ENCODE results near the gene DTHD1. TPM values are rescaled to one million over a fixed set of nuclear protein-coding genes. Genes with fewer than 3 reads are reported as not detected.

The DTHD1 gene
- total RNA-seq, 2 experiments from 2014 or later, result 0.17 to 0.25 TPM

DNA sequence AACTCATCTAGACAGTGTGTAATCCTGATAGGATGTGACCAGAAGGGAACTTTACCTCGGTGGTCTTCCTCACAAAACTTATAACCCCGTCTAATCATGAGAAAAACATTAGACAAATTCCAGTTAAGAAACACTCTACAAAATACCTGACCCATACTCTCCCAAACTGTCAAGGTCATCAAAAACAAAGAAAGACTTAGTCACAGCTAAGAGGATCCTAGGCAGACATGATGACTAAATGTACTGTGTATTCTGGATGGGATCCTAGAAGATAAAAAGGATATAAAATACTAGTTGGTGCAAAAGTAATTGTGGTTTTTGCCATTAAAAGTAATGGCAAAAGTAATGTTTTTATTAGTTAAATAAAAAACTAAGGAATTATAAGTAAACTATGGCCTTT lies 81.6 kb downstream of the DTHD1 start:
- H3K36me3 Mint-ChIP-seq (ENCODE audit: low read depth), result no peaks in the 10 kb centered on the region
- intact Hi-C loops (cut with micrococcal nuclease), result no loop called here

DNA sequence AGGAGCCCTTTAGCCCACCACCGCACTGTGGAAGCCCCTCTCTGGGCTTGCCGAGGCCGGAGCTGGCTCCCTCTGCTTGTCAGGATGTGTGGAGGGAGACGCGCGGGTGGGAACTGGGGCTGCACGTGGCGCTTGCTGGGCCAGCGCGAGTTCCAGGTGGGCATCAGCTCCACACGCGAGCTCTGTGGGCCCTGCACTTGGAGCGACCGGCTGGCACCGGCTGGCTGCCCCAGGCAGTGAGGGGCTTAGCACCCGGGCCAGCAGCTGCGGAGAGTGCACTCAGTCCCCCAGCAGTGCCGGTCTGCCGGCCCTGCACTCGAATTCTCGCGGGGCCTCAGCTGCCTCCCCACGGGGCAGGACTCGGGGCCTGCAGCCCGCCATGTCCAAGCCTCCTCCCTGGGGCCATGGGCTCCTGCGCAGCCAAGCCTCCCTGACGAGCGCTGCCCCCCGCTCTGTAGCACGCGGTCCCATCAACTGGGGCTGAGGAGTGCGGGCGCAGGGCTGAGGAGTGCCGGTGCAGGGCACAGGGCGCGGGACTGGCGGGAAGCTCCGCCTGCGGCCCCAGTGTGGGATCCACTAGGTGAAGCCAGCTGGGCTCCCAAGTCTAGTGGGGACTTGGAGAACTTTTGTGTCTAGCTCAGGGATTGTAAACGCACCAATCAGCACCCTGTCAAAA lies 93.6 kb downstream of the DTHD1 start:
- CTCF ChIA-PET, result interaction anchor here (1.0 kb wide), 1 partner anchor 134 kb away, joined by 3 read pairs; no protein-coding TSS in a partner anchor
- no peaks in the 10 kb centered on the region for H3K36me3 Mint-ChIP-seq (ENCODE audit: low read depth)
- H3K27ac Mint-ChIP-seq, result no peak overlapping the region
- no peak overlapping the region for H3K4me3 Mint-ChIP-seq
- DNase-seq, result no peak
- peaks cover 15% of the 10 kb centered on the region for H3K9me3 Mint-ChIP-seq
- intact Hi-C loops (cut with micrococcal nuclease), result no loop called here
- H3K27me3 Mint-ChIP-seq (ENCODE audit: low read depth), result no peaks in the 10 kb centered on the region
- no peaks in the 10 kb centered on the region for H3K4me1 Mint-ChIP-seq (ENCODE audit: low read depth)

More for the DNA sequence above, 81.6 kb downstream of the DTHD1 start:
- Mint-ChIP-seq H3K4me1 (ENCODE audit: low read depth) (no peaks in the 10 kb centered on the region), H3K9me3 (no peaks in the 10 kb centered on the region), H3K4me3 (no peak overlapping the region), H3K27me3 (ENCODE audit: low read depth) (no peaks in the 10 kb centered on the region), H3K27ac (no peak overlapping the region)
- CTCF ChIA-PET, result interaction anchor here (0.6 to 2.1 kb wide), 4 partner anchors 10 to 1028 kb away, joined by 3 to 8 read pairs (median 3); no protein-coding TSS in a partner anchor
- no peak for DNase-seq

DNA sequence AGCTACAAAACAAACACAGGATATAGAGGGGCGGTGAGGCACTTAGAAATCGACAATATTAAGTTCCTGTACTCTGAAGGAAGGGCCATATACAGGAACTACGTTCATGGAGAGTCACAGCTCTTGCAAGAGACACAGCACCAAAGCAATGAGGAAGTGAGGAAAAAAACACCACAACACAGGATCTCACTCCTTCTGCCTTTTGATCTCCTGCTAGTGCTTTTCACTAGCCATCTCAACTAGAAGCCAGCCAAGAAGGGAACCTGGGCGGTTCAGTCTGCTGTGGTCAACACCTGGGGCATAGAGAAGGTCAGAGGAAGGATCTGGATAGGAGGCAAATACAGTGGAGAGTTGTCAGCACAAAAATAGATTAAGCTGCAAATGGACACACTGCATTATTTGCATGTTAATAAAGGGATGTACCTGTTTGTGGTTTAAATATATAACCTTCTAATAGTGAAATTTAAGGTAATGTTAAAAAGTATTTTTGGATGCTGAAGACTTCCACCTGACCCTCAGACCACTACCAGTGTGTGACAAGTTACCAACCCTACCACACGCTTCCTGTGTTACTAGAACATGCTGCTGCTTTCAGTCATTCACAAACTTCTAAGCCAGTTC lies 104.6 kb downstream of the DTHD1 start:
- Mint-ChIP-seq H3K36me3 (ENCODE audit: low read depth) (no peaks in the 10 kb centered on the region), H3K4me3 (no peak overlapping the region), H3K9me3 (peaks cover under 1% of the 10 kb centered on the region), H3K27me3 (ENCODE audit: low read depth) (no peaks in the 10 kb centered on the region), H3K4me1 (ENCODE audit: low read depth) (peaks cover 26% of the 10 kb centered on the region), H3K27ac (peak overlapping the region; percentile 60)
- CTCF ChIA-PET, result interaction anchor here (0.6 to 2.4 kb wide), 2 partner anchors 13 to 16 kb away, joined by 3 to 23 read pairs; no protein-coding TSS in a partner anchor
- intact Hi-C loops (cut with micrococcal nuclease), result loop anchor here (1.0 to 2.0 kb wide), 4 partner anchors 8 to 100 kb away; no protein-coding TSS in a partner anchor
- peak; percentile 51 for DNase-seq

DNA sequence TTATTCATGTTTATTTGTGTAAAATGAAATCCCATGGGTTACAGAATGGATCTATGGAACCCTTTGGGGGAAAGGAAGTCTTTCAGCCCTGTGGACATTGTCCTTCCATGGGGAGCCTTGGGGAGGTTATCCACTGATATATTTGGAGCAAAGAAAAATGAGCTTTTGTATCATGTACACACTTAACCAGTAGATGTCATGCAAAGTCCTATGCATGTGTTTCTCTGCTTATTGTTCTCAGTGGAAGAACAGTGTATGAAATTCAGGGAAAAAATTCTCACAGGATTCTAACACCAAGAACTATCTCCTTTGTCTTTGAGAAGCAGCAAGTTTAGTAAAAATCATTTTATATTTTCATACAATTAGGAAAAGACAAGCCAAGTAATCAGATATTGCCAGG lies 105.3 kb downstream of the DTHD1 start:
- no peaks in the 10 kb centered on the region for H3K27me3 Mint-ChIP-seq (ENCODE audit: low read depth)
- intact Hi-C loops (cut with micrococcal nuclease), result loop anchor here (1.0 to 2.0 kb wide), 4 partner anchors 8 to 100 kb away; no protein-coding TSS in a partner anchor
- CTCF ChIA-PET, result interaction anchor here (2.4 kb wide), 1 partner anchor 12 kb away, joined by 23 read pairs; no protein-coding TSS in a partner anchor
- no peak overlapping the region for H3K4me3 Mint-ChIP-seq
- DNase-seq, result no peak
- no peak overlapping the region for H3K27ac Mint-ChIP-seq
- H3K36me3 Mint-ChIP-seq (ENCODE audit: low read depth), result no peaks in the 10 kb centered on the region
- H3K4me1 Mint-ChIP-seq (ENCODE audit: low read depth), result peaks cover 26% of the 10 kb centered on the region
- no peaks in the 10 kb centered on the region for H3K9me3 Mint-ChIP-seq

DNA sequence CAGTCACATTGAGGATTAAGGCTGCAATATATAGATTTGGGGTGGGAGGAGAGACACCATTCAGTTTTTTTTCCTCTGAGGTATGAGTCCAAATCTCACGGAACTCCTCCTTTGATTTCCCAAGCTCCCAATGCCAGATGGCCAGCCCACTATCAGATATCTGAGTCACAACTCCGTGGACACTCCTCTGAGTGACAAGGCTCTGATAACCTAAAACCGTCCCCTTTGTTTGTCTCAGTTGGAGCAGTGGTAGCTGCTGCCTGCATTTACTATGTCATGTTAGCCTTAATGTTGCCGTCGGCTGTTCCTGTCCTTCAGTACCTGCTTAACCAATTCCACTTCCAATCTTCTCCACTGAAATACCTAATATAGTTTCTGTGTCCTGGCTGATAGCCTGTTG lies 107.3 kb downstream of the DTHD1 start:
- H3K4me3 Mint-ChIP-seq, result no peak overlapping the region

DNA sequence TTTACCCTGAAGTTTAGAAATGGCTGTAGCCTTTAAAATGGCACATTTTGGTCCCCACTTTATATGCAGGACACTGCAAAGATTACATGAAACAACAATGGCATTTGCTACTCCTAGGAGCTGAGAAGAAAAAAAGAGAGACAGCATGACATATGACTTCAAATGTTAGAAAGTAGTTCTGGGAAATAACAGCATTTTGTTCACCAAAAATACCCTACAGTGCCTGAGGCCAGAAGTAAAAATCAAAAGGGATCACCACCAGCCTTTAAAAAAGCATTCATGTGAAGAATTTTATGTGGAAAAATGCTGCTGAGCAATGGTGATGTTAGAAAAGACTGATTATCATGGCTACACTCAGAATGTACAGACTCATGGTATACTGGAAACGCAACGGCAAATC lies 110.0 kb downstream of the DTHD1 start:
- CTCF ChIA-PET, result interaction anchor here (2.6 kb wide), 1 partner anchor 8 kb away, joined by 14 read pairs; no protein-coding TSS in a partner anchor
- Mint-ChIP-seq H3K4me1 (ENCODE audit: low read depth) (peaks cover 30% of the 10 kb centered on the region), H3K27ac (no peak overlapping the region), H3K4me3 (no peak overlapping the region), H3K9me3 (no peaks in the 10 kb centered on the region), H3K36me3 (ENCODE audit: low read depth) (no peaks in the 10 kb centered on the region), H3K27me3 (ENCODE audit: low read depth) (no peaks in the 10 kb centered on the region)
- DNase-seq, result no peak
- intact Hi-C loops (cut with micrococcal nuclease), result loop anchor here (5.0 to 10.0 kb wide), 3 partner anchors 1323 to 1741 kb away; partner anchors contain the start of gene TBC1D1

More for the DNA sequence above, 107.3 kb downstream of the DTHD1 start:
- no peaks in the 10 kb centered on the region for H3K9me3 Mint-ChIP-seq
- CTCF ChIA-PET, result no interaction called here
- DNase-seq, result no peak
- H3K36me3 Mint-ChIP-seq (ENCODE audit: low read depth), result no peaks in the 10 kb centered on the region
- intact Hi-C loops (cut with micrococcal nuclease), result no loop called here
- H3K4me1 Mint-ChIP-seq (ENCODE audit: low read depth), result peaks cover 26% of the 10 kb centered on the region
- no peak overlapping the region for H3K27ac Mint-ChIP-seq
- no peaks in the 10 kb centered on the region for H3K27me3 Mint-ChIP-seq (ENCODE audit: low read depth)

DNA sequence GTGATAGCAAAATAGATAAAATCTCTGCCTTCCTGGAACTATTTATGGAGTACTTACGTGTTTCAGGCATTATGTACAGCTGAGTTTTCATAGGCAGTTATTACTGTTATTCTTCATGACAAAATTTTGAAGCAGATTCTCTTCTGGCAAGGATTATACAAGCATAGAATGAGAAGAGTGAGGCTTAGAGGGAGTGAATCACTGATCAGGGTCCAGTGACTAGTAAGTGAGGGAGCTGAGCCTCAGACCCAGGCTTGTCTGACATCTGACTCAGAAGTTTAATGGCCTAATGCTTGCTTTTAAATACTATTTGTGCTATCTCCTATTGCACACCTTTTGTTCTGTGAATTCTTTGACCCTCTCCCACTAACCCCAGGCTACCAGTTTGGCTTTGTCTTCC lies 110.6 kb downstream of the DTHD1 start:
- H3K27ac Mint-ChIP-seq, result no peak overlapping the region
- DNase-seq, result no peak
- no peaks in the 10 kb centered on the region for H3K36me3 Mint-ChIP-seq (ENCODE audit: low read depth)
- CTCF ChIA-PET, result interaction anchor here (2.6 kb wide), 1 partner anchor 7 kb away, joined by 14 read pairs; no protein-coding TSS in a partner anchor
- H3K27me3 Mint-ChIP-seq (ENCODE audit: low read depth), result no peaks in the 10 kb centered on the region
- intact Hi-C loops (cut with micrococcal nuclease), result loop anchor here (5.0 to 10.0 kb wide), 3 partner anchors 1323 to 1740 kb away; partner anchors contain the start of gene TBC1D1
- H3K4me1 Mint-ChIP-seq (ENCODE audit: low read depth), result peaks cover 25% of the 10 kb centered on the region
- no peak overlapping the region for H3K4me3 Mint-ChIP-seq
- no peaks in the 10 kb centered on the region for H3K9me3 Mint-ChIP-seq

DNA sequence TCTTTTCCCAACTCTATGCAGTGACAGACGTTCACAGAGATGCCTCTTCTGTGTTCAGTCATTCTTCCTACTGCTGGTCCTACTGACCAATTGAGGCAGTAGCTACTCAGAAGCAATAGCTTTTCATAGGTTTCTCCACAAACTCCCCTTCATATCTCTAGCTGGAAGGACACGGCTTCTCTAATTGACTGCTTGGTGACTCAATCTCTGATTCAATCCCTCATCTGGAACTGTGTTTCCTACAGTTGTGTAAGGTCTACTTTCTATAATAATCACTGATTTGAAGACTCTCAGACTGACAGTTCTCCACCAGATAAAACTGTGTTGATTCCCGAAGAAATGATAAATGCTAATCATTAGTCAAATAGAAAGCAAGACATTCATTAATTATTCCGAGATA lies 111.5 kb downstream of the DTHD1 start:
- DNase-seq, result no peak
- Mint-ChIP-seq H3K36me3 (ENCODE audit: low read depth) (no peaks in the 10 kb centered on the region), H3K9me3 (no peaks in the 10 kb centered on the region), H3K27ac (no peak overlapping the region), H3K4me3 (no peak overlapping the region), H3K4me1 (ENCODE audit: low read depth) (peaks cover 21% of the 10 kb centered on the region), H3K27me3 (ENCODE audit: low read depth) (no peaks in the 10 kb centered on the region)
- CTCF ChIA-PET, result no interaction called here
- intact Hi-C loops (cut with micrococcal nuclease), result loop anchor here (5.0 to 10.0 kb wide), 3 partner anchors 1322 to 1739 kb away; partner anchors contain the start of gene TBC1D1

Other genes starting within 250 kb of the DTHD1 start
- 10 to 100 TPM; 29.6 to 38.2 TPM for gene ARAP2, start 37.1 kb upstream of the DTHD1 start, total RNA-seq

Data from activated naive CD4-positive, alpha-beta T cell treated with anti-CD3 and anti-CD28 coated beads for 36 hours (primary cell).